ENCODE results near the gene MRFAP1L1.

DNA sequence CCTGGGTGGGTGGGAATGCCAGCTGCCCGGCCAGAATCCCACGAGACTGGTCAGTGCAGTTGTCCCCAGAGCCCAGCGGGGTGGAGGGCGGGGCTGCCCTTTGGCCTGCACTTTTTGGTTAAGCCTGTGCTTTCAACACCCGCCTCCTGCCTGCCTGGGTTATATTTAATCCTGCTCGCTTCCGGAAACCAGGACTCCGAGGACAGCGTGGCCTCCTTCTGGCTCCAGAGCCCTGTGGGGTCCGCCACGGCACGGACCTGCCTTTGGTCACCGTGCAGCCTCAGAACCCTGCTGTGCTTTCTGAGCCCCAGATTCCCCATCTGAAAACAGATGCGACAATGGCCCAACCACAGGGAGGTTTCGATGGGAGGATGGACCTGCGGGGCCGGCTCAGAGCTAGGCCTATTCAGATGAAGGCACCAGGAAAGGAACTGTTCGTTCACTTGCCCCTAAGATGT lies 43.5 kb upstream of the MRFAP1L1 start:
- TF ChIP-seq, protein P1, sequence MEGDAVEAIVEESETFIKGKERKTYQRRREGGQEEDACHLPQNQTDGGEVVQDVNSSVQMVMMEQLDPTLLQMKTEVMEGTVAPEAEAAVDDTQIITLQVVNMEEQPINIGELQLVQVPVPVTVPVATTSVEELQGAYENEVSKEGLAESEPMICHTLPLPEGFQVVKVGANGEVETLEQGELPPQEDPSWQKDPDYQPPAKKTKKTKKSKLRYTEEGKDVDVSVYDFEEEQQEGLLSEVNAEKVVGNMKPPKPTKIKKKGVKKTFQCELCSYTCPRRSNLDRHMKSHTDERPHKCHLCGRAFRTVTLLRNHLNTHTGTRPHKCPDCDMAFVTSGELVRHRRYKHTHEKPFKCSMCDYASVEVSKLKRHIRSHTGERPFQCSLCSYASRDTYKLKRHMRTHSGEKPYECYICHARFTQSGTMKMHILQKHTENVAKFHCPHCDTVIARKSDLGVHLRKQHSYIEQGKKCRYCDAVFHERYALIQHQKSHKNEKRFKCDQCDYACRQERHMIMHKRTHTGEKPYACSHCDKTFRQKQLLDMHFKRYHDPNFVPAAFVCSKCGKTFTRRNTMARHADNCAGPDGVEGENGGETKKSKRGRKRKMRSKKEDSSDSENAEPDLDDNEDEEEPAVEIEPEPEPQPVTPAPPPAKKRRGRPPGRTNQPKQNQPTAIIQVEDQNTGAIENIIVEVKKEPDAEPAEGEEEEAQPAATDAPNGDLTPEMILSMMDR (IDR thresholded peaks at IDR 0.05), result no peak
- TF ChIP-seq POLR2AphosphoS5 (IDR thresholded peaks at IDR 0.05), result no peak

Measured in upper lobe of left lung (tissue), 4 donors.